HEK293T (cell line): Measurements from ENCODE around the gene MLN.

Source experiments
- ARNT ChIP-seq: fragments of 450-650 bp; IDR thresholded peaks from 2 replicates; pipeline ENCODE4 v1.6.1; 2017; ENCODE audit warnings: mild to moderate bottlenecking
- CTBP1 ChIP-seq: fragments of 450-650 bp; IDR thresholded peaks from 2 replicates; pipeline ENCODE4 v1.6.1; 2016; ENCODE audit warnings: borderline replicate concordance
- FOXA1 ChIP-seq: fragments of 450-650 bp; IDR thresholded peaks from 2 replicates; pipeline ENCODE4 v1.6.1; 2016; ENCODE audit warnings: mild to moderate bottlenecking
- FOXK2 ChIP-seq: fragments of 450-650 bp; IDR thresholded peaks from 2 replicates; pipeline ENCODE4 v1.6.1; 2016; ENCODE audit warnings: mild to moderate bottlenecking
- FOXM1 ChIP-seq: fragments of 450-650 bp; IDR thresholded peaks from 2 replicates; pipeline ENCODE4 v1.6.1; 2017; ENCODE audit warnings: mild to moderate bottlenecking, borderline replicate concordance
- HDGF ChIP-seq: fragments of 450-650 bp; IDR thresholded peaks from 2 replicates; pipeline ENCODE4 v1.6.1; 2017; ENCODE audit warnings: antibody characterized with exemption, borderline replicate concordance
- L3MBTL2 ChIP-seq: fragments of 450-650 bp; conservative IDR thresholded peaks from 2 replicates; pipeline ENCODE4 v1.6.1; 2016; ENCODE audit warnings: mild to moderate bottlenecking
- NFRKB ChIP-seq: fragments of 450-650 bp; IDR thresholded peaks from 2 replicates; pipeline ENCODE4 v1.6.1; 2016; ENCODE audit warnings: mild to moderate bottlenecking, moderate library complexity
- SP1 ChIP-seq: fragments of 450-650 bp; IDR thresholded peaks from 2 replicates; pipeline ENCODE4 v1.6.1; 2017
- SUZ12 ChIP-seq: fragments of 450-650 bp; IDR thresholded peaks from 2 replicates; pipeline ENCODE4 v1.6.1; 2016; ENCODE audit warnings: mild to moderate bottlenecking
- TARDBP ChIP-seq: fragments of 450-650 bp; IDR thresholded peaks from 2 replicates; pipeline ENCODE4 v1.6.1; 2016
- ZNF384 ChIP-seq: fragments of 450-650 bp; IDR thresholded peaks from 2 replicates; pipeline ENCODE4 v1.6.1; 2016

DNA sequence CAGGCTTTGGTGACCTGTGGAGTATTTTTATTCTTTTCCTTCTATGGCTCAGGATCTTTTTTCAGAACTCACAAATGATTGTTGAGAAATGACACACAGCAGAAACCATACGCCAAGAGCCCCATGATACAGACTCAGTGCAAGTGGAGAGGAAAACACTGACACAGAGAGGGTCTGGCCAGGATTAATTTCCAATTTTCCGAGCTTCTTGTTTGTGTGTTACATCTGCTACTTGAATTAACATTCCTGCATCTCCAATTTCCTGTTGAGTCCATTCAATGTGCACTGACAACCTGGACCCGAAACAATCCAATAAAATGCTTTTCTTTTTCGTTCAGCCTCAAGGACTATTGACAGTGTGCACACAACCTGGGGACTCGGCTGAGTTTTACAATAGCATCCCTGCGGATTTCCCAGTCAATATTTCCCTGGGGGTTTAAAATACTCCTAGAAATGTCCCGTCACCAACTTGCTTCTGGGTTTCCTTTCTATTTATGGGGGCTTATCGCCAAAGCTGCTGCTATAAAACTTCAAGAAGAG, 4.9 kb upstream of the MLN start:
- no peak for TF ChIP-seq FOXK2
- TF ChIP-seq TARDBP = no peak
- TF ChIP-seq SP1 = no peak
- TF ChIP-seq HDGF = no peak
- no peak for TF ChIP-seq ARNT
- TF ChIP-seq ZNF384 = no peak
- no peak for TF ChIP-seq NFRKB
- TF ChIP-seq FOXA1 = no peak
- no peak for TF ChIP-seq CTBP1
- TF ChIP-seq SUZ12 = no peak
- no peak for TF ChIP-seq FOXM1
- TF ChIP-seq L3MBTL2 = no peak
